Head of caudate nucleus (tissue), 42 donors: ENCODE data around the gene AGBL4.

Experiments used
- DNase-seq, 42 donors: peaks; one replicate each; pipeline versions ENCODE4 v3.0.0 to v3.0.0-alpha.2; 2020 to 2021; ENCODE audit warnings: mixed read lengths in 7 of 42
- intact Hi-C: fragments of 100-400 bp; cut with DNase I; formaldehyde crosslinking; loops from one replicate; pipeline ENCODE4 v1.15.0; 2022

The AGBL4 gene

GRCh38 chr1:48691429-48692001, 1332.2 kb downstream of the AGBL4 start:
- intact Hi-C loops, result no loop called here
- DNase-seq, result no peak

- intact Hi-C loops, result no loop called here
- peak in 1 of 42 donors; percentile 39 for DNase-seq
Observed at GRCh38 chr1:48688102-48688760, 1335.5 kb downstream of the AGBL4 start.

DNA sequence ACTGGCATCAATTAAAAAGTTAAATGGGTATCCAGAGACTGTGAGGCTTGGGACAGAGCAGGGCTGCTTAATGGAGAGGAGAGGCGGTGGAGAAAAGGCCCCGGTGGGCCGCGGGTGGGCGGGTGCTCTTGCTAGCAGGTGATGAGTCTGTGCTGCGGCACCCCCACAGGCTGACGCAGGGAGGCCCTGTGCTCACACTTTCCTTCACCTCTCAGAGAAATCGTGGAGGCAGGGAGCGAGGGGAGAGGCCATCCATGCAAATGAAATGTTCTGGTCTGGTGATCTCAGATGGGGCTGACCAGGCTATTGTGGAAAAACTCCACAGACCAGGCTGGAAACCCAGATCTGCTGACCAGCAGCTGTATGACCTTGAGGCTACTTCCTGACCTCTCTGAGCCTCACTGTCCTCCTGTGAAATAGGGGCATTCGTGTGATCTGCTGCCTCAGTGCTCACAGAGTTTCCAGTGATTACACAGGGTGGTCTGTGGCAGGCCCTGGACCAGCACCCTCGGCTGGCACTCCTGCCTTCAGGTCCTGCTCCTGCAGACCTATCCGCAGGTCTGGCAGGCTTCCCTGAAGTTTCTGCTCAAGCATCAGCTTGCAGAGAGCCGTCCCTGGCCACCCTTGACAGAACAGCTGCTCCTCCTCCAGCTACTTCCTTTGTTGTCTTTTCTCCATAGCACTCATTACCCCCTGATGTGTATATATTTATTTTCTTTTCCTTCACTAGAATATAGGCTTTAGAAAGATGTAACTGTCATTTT, 1336.3 kb downstream of the AGBL4 start:
- DNase-seq, result peak in 40 of 42 donors; percentile 19 to 82 (median 55)
- intact Hi-C loops, result no loop called here

- no peak for DNase-seq
- intact Hi-C loops, result no loop called here
Observed at GRCh38 chr1:48686159-48686558, 1337.6 kb downstream of the AGBL4 start.

GRCh38 chr1:48684381-48684780, 1339.4 kb downstream of the AGBL4 start:
- no peak for DNase-seq
- intact Hi-C loops, result no loop called here

DNA sequence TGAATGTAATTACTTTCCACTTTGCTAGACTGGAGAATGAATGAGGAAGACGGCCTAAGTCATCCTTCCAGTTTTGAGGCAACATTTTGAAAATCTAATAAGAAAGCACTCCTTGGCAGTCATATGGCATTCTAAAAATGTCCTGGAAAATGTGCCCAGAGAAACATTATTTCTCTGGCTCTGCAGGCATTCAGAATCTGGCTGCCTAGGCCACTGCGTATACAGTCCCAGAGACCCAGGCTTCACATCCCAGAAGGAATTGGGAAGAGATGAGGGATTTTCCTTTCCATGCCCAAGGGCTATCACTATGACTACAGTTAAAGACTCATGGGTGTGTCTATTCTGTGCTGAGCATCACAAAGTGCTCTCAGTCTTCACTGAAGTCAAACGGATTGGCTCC, 1339.9 kb downstream of the AGBL4 start:
- no peak for DNase-seq
- intact Hi-C loops, result no loop called here

- intact Hi-C loops, result no loop called here
- no peak for DNase-seq
Observed at GRCh38 chr1:48681476-48682305, 1342.1 kb downstream of the AGBL4 start.

DNA sequence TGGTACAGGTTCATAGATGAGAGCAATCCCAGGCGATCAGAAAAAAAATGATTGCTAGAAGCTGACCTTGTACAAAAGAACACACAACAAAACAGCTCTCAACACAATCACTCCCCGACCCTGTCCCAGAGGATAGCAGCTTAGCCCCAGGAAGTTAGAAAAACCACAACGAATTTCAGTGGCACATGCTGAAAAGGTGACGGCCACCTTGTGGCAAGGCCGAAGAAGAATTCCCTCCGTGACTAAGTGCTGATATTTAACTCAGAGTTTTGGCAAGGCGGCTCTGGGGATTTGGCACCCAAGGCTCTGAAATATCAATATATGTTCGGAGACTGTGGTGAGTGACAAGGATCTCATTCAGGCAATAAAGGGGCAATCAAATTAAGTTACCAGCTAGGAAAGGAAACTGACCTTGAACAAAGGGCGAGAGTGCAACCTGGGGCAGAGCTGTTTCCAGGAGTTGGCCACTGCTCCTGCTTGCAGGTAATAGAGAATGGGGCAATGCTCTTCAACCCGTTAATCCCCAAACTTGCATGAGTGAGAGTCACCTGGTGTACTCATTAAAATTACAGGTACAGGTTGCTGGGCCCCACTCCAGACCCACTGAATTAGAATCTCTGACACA, 1343.2 kb downstream of the AGBL4 start:
- intact Hi-C loops, result no loop called here
- no peak for DNase-seq

DNA sequence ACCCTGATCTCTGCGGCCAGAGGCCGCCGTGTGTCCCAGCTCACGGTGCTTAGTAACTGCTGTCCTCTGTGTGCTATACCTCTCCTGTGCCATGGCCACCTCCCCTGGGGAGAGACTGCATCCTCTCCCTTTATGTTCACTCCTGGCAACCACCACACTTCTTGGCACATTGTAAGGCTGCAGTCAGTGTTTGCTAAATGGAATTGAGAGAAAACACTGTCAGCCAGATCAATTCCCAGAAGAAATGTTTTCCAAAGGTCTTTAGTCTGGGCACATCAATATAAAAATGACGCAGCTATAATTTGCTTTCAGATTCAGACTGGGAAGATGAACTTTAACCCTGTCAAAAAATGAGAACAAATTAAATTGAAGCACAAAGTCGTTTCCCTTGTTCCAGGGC, 1343.9 kb downstream of the AGBL4 start:
- intact Hi-C loops, result loop anchor here (10.0 kb wide), 1 partner anchor 135 kb away; no protein-coding TSS in a partner anchor
- no peak for DNase-seq

DNA sequence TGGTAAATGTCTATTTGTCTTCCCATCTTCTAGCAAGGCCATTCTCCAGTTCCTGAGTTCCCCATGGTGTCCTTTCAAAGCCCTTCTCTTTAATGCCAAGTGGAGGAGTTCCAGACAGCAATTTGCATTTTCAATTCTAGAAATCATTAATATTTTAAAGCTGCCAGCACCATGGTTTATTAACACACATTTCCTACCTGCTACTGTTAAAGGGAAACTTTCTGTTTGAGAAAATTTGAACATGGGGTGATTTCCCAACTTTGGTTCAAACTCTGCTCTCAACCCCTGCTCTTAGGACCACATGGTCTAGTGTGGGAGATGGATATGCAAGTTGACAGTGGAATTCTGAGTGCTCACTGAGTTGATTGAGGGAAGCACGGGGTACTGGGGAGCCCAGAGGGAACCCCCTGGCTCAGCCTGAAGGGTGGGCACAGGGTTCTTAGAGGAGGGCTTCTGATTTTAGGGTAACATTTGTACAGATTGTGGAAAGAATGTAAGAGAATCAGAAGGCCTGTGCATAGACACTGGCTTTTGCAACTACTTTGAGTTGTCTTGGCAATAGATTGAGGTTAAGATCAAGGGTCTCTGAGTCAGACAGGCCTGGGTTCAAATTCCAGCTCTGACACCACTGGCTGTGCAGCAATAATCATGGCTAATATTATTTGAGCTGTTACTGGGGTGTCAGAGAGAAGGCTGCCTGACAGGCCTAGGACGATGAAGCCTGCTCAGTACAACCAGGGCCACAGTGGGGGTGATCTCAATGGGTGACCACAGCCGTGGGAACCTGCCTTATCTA, 1344.8 kb downstream of the AGBL4 start:
- no peak for DNase-seq
- intact Hi-C loops, result loop anchor here (10.0 kb wide), 1 partner anchor 136 kb away; no protein-coding TSS in a partner anchor

DNA sequence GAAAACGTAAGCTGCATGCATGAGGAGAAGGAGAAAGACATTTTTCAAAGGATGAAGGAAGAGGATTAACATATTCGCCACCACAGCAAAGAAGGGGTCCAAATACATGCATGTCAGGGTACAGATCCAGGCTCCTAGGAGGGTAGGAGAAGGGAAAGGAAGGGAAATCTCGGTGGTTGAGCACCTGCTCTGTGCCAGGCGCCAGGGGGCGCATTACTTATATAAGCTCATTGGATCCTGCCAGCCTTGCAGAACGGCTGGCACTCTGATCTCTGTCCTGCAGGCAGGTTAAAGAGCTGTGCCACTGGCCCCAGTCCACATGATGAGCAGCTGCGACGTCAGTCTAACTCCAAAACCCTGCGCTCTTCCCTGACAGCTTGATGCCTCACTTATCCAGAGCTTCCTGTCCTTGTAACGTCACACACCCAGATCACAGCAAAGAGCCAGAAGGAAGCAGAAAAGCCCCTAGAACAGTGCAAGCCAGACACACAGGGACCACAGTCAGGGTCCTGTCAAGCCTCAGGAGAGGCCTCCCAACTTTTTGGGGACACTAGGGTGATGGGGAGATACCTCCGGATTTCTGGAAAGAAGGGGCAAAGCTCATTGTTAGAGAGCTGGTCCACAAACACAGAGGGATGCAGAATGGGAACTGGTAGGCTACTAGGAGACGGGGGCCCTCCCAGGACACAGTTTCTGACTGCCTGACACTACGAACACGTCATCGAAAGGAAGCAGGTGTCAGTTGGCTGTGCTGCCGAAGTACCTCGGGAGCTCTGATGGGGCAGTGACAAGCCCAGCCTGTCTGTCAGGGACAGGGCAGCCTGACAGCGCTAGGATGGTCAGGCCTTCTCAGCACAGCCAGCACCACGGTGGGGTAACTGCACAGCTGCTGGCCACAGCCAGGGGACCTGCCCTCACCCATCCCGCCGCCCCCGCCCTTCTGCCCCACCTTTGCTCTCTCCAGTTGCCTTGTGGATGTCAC, 1346.2 kb downstream of the AGBL4 start:
- peak; percentile 61 to 89 (median 78) for DNase-seq
- intact Hi-C loops, result loop anchor here (10.0 kb wide), 1 partner anchor 137 kb away; no protein-coding TSS in a partner anchor

DNA sequence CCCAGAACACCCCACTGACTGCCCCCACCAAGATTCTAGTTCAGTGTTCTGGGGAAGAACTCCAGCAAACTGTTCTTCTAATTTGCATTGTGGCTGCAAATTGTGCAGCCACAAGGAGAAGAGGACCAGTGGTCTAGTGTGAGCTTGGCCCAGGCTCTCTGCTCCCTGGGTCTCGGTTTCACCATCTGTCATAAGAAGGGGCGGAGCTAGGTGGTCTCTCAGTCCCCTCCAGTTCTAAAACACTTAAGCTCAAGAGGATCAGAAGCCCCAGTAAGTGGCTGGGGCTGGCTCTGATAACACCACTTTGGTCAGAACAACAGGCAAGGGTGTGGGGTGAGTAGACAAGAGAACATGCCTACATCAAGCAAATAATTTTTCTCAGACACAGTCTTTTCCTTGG, 1346.9 kb downstream of the AGBL4 start:
- no peak for DNase-seq
- intact Hi-C loops, result loop anchor here (10.0 kb wide), 1 partner anchor 138 kb away; no protein-coding TSS in a partner anchor

- no peak for DNase-seq
- intact Hi-C loops, result loop anchor here (10.0 kb wide), 1 partner anchor 138 kb away; no protein-coding TSS in a partner anchor
Observed at GRCh38 chr1:48676376-48676775, 1347.4 kb downstream of the AGBL4 start.

DNA sequence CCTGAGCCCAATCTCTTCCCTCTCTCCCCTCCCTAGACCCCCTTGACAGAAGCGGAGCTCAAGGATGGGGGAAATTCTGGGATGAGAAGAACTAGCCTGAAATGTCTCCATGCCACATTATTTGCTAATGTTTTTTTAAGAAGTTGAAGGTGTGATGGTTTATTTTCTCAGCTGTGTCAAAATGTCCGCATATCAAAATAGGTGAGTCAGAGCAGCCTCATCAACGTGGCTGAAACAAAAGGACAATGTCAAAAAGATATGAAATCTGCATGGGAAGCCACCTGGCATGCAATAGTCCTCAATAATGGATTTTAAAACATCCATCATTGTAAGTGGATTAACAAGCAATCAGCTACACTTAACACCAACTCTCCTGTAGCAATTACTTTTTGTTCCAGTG, 1348.5 kb downstream of the AGBL4 start:
- intact Hi-C loops, result loop anchor here (10.0 kb wide), 1 partner anchor 140 kb away; no protein-coding TSS in a partner anchor
- no peak for DNase-seq

DNA sequence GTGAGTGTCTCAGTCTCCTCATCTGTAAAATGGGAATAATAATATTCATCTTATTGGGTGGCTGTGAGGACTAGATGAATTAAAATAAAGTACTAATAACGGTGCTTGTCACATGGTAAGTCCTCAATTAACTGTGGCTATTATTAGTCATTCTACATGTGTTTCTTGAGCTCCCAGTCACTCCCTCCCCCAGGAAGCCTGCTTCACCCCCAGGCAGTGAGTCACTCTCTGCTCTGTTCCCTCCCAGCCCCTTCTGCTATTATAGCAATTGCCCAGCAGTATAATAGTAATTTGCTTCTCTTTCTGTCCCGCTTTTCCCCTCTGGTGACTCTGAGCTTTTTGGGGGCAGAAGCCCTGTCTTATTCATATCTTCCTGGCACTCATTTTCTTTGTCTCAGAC, 1349.1 kb downstream of the AGBL4 start:
- intact Hi-C loops, result loop anchor here (10.0 kb wide), 1 partner anchor 140 kb away; no protein-coding TSS in a partner anchor
- DNase-seq, result peak in 38 of 42 donors; percentile 18 to 89 (median 54)

DNA sequence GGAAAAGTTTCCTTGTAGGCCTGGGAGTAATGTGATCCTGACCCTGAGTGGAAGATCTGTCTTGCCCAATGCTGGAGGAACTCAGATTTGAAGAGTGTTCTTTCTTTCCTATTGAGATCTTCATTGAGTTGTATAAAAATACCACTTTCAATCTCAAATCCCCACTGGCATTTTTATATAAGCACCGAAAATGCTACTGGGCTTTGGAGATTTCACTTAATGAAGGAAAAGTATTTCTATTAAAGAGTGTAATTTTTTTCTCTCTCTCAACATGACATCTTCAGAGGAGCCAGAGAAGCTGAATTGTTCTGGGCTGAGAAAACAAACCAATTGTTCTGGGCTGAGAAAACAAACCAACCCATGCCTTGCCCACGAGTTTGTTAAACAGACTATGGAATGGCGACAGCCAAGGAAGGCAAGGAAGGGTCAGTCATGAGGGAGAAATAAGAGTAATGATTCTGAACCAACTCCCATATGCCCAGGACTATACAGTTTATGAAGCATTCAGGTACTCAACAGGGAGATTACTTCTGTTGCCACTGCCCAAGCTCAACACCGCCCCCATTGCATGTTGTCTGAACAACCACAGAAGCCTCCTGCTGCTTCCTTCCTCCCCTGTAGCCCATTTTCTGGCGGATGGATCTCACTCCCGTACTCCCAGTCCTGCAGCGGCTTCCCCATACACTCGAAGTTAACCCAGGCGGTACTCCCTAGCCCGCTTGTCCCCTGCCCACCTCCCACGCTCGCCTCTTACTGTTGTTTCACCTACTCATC, 1350.2 kb downstream of the AGBL4 start:
- intact Hi-C loops, result loop anchor here (10.0 kb wide), 1 partner anchor 141 kb away; no protein-coding TSS in a partner anchor
- DNase-seq, result peak in 1 of 42 donors; percentile 25
